ENCODE results near the gene CSH2.
"Not testable (repeated sequence)": the region's sequence is repeated elsewhere in the genome, so short reads cannot be mapped to it uniquely, and the experiment has no call there.

GRCh38 chr17:63918789-63919305 lies 45.4 kb upstream of the CSH2 start, which contains the start of gene GH1:
- TF ChIP-seq CTCF, POLR2A (IDR thresholded peaks at IDR 0.05): not testable (repeated sequence)

Measured in thyroid gland (tissue), 4 donors.